GM21619 (cell line): ENCODE results near the gene DCAF15.

ENCODE experiments used
- ATAC-seq: cut with Tn5 transposase; IDR thresholded peaks from one replicate; pipeline ENCODE4 v1.9.1; 2021; ENCODE audit not compliant: unreplicated experiment

Gene DCAF15

GRCh38 chr19:13992025-13992424 is 39.7 kb downstream of the DCAF15 start:
- ATAC-seq = no peak

- ATAC-seq = no peak
Observed at GRCh38 chr19:13993590-13994300, 41.4 kb downstream of the DCAF15 start.

- no peak for ATAC-seq
Observed at GRCh38 chr19:13995017-13995728, 42.9 kb downstream of the DCAF15 start.

- no peak for ATAC-seq
Observed at GRCh38 chr19:13995878-13996765, 43.8 kb downstream of the DCAF15 start.

GRCh38 chr19:13996928-13997630 is 44.8 kb downstream of the DCAF15 start:
- no peak for ATAC-seq

- ATAC-seq = no peak
Observed at GRCh38 chr19:13997631-13997962, 45.3 kb downstream of the DCAF15 start.

- no peak for ATAC-seq
Observed at GRCh38 chr19:13998426-13998825, 46.1 kb downstream of the DCAF15 start.

- ATAC-seq = no peak
Observed at GRCh38 chr19:13999085-13999484, 46.8 kb downstream of the DCAF15 start.

GRCh38 chr19:14000691-14001375 is 48.5 kb downstream of the DCAF15 start:
- ATAC-seq = no peak

- no peak for ATAC-seq
Observed at GRCh38 chr19:14002571-14003250, 50.4 kb downstream of the DCAF15 start.

- ATAC-seq = no peak
Observed at GRCh38 chr19:14003251-14004055, 51.1 kb downstream of the DCAF15 start.

GRCh38 chr19:14004619-14005348 is 52.5 kb downstream of the DCAF15 start:
- ATAC-seq = no peak

- peak; percentile 17 for ATAC-seq
Observed at GRCh38 chr19:14005349-14006084, 53.2 kb downstream of the DCAF15 start.

GRCh38 chr19:14006085-14006765 is 53.9 kb downstream of the DCAF15 start, which contains the start of gene RFX1:
TSS of gene RFX1 (minus strand) at chr19:14006320. CDS start at chr19:13993843, 12,477 bp downstream.
- peak; percentile 77 for ATAC-seq

- peak; percentile 25 for ATAC-seq
Observed at GRCh38 chr19:14006766-14007562, 54.7 kb downstream of the DCAF15 start.
